Stomach (tissue), 4 donors: ENCODE measurements around the gene TTC4.

ENCODE experiments used
- POLR2AphosphoS5 ChIP-seq, 3 donors: sonication (generic); formaldehyde crosslinking; IDR thresholded peaks; one replicate each; pipeline ENCODE4 v1.6.1; 2016; ENCODE audit warnings: antibody characterized with exemption in 3 of 3
- TF ChIP-seq, protein P1 (sequence below), 7 experiments: fragments of 450-650 bp in 4 of 7; fragments of 200-600 bp in 3 of 7; sonication (generic) in 3 of 7; IDR thresholded peaks; one replicate each; pipeline ENCODE4 v1.5.1; 2016 to 2019; ENCODE audit warnings: antibody characterized with exemption in 7 of 7, control low read depth in 2 of 7, mild to moderate bottlenecking in 1 of 7

DNA sequence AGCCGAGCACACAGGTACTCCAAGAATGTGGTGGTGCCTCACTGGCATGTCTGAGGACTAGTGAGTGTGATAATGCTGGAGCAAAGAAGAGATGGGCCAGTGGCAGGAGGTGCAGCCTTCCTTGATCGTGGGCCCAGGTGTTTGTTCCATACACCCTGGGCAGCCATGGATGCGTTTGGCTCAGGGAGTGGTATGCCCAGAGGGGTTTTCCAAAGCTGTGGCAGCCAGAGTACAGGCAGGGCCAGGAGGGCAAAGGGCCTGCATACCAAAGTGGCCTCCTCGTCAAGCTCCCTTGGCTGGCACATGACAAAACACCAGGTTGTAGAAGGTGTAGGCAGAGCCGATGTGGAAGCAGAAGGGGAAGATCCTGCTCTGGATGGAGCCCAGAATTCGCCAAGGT lies 29.6 kb downstream of the TTC4 start:
- TF ChIP-seq, protein P1, sequence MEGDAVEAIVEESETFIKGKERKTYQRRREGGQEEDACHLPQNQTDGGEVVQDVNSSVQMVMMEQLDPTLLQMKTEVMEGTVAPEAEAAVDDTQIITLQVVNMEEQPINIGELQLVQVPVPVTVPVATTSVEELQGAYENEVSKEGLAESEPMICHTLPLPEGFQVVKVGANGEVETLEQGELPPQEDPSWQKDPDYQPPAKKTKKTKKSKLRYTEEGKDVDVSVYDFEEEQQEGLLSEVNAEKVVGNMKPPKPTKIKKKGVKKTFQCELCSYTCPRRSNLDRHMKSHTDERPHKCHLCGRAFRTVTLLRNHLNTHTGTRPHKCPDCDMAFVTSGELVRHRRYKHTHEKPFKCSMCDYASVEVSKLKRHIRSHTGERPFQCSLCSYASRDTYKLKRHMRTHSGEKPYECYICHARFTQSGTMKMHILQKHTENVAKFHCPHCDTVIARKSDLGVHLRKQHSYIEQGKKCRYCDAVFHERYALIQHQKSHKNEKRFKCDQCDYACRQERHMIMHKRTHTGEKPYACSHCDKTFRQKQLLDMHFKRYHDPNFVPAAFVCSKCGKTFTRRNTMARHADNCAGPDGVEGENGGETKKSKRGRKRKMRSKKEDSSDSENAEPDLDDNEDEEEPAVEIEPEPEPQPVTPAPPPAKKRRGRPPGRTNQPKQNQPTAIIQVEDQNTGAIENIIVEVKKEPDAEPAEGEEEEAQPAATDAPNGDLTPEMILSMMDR (IDR thresholded peaks at IDR 0.05) = no peak
- no peak for TF ChIP-seq POLR2AphosphoS5 (IDR thresholded peaks at IDR 0.05)
